HG03571 (cell line): ENCODE measurements around the gene C1orf210.

Source experiments
- ATAC-seq: cut with Tn5 transposase; IDR thresholded peaks from one replicate; pipeline ENCODE4 v1.9.1; 2021; ENCODE audit not compliant: unreplicated experiment

Gene C1orf210

GRCh38 chr1:43275826-43276620, 9.4 kb downstream of the C1orf210 start:
- ATAC-seq, result no peak

GRCh38 chr1:43274804-43275180, 10.6 kb downstream of the C1orf210 start:
- ATAC-seq, result no peak

- ATAC-seq, result no peak
Measured at GRCh38 chr1:43274125-43274803, 11.1 kb downstream of the C1orf210 start.

- ATAC-seq, result no peak
Measured at GRCh38 chr1:43273708-43274107, 11.7 kb downstream of the C1orf210 start.

- no peak for ATAC-seq
Measured at GRCh38 chr1:43272576-43273571, 12.5 kb downstream of the C1orf210 start.

- ATAC-seq, result no peak
Measured at GRCh38 chr1:43272161-43272560, 13.2 kb downstream of the C1orf210 start.

GRCh38 chr1:43271186-43272118, 13.9 kb downstream of the C1orf210 start:
- no peak for ATAC-seq

GRCh38 chr1:43270421-43271095, 14.8 kb downstream of the C1orf210 start:
- ATAC-seq, result no peak

GRCh38 chr1:43269627-43270375, 15.6 kb downstream of the C1orf210 start, which contains the start of gene TMEM125:
TSS of gene TMEM125 (plus strand) at chr1:43269983. CDS start at chr1:43272723, 2,740 bp downstream.
- no peak for ATAC-seq

GRCh38 chr1:43267818-43268425, 17.5 kb downstream of the C1orf210 start:
- no peak for ATAC-seq

GRCh38 chr1:43267291-43267805, 18.0 kb downstream of the C1orf210 start:
- no peak for ATAC-seq

- ATAC-seq, result no peak
Measured at GRCh38 chr1:43266881-43267280, 18.5 kb downstream of the C1orf210 start.

GRCh38 chr1:43265431-43265830, 19.9 kb downstream of the C1orf210 start:
- ATAC-seq, result no peak

- ATAC-seq, result no peak
Measured at GRCh38 chr1:43258370-43258769, 27.0 kb downstream of the C1orf210 start.

- ATAC-seq, result no peak
Measured at GRCh38 chr1:43256675-43257570, 28.5 kb downstream of the C1orf210 start.

GRCh38 chr1:43255438-43256210, 29.8 kb downstream of the C1orf210 start:
- ATAC-seq, result no peak
